OCI-LY7 (cell line): ENCODE measurements around the gene DNAI2.

Source experiments
- EZH2phosphoT487 ChIP-seq: fragments of 200-600 bp; sonication (generic); IDR thresholded peaks from 2 replicates; pipeline ENCODE4 v1.6.1; 2018; ENCODE audit warnings: low read depth, borderline replicate concordance, mild to moderate bottlenecking, mixed run types, antibody characterized with exemption, low read length, moderate library complexity, mixed read lengths
- TF ChIP-seq, protein P1 (sequence below): fragments of 200-600 bp; sonication (generic); conservative IDR thresholded peaks from 2 replicates; pipeline ENCODE4 v1.5.1; 2014; ENCODE audit warnings: mild to moderate bottlenecking, antibody characterized with exemption, low read length, moderate library complexity, mixed read lengths

- TF ChIP-seq, protein P1, sequence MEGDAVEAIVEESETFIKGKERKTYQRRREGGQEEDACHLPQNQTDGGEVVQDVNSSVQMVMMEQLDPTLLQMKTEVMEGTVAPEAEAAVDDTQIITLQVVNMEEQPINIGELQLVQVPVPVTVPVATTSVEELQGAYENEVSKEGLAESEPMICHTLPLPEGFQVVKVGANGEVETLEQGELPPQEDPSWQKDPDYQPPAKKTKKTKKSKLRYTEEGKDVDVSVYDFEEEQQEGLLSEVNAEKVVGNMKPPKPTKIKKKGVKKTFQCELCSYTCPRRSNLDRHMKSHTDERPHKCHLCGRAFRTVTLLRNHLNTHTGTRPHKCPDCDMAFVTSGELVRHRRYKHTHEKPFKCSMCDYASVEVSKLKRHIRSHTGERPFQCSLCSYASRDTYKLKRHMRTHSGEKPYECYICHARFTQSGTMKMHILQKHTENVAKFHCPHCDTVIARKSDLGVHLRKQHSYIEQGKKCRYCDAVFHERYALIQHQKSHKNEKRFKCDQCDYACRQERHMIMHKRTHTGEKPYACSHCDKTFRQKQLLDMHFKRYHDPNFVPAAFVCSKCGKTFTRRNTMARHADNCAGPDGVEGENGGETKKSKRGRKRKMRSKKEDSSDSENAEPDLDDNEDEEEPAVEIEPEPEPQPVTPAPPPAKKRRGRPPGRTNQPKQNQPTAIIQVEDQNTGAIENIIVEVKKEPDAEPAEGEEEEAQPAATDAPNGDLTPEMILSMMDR = no peak
- TF ChIP-seq EZH2phosphoT487 = no peak
Observed at GRCh38 chr17:74282587-74283370, 8.7 kb downstream of the DNAI2 start.
